GM18517 (cell line): Measurements from ENCODE around the gene GPC5.
"Not testable (repeated sequence)": the region's sequence is repeated elsewhere in the genome, so short reads cannot be mapped to it uniquely, and the experiment has no call there.

Experiments
- ATAC-seq: cut with Tn5 transposase; IDR thresholded peaks from one replicate; pipeline ENCODE4 v1.9.1; 2021; ENCODE audit warnings: mild to moderate bottlenecking, moderate library complexity; ENCODE audit not compliant: unreplicated experiment

GPC5 gene

DNA sequence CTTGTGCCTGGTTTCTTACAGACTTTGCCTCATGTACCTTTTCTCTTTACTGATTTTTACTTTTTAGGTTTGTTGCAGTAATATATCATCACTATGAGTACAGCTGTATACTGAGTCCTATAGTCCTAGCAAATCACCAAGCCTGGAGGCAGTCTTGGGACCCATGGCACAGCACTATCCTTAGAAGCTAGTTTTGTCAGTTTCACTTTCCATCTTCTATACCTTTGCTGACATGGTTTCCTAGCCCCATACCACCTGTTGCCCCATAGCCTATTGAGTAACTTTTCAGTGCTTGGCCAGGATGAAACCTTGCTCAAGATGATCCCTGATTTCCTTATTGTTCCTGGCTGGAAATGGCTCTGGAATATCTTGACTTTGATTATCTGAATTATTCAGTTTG lies 826.4 kb downstream of the GPC5 start:
- ATAC-seq = no peak

- no peak for ATAC-seq
Measured at GRCh38 chr13:92225861-92226260, 827.4 kb downstream of the GPC5 start.

DNA sequence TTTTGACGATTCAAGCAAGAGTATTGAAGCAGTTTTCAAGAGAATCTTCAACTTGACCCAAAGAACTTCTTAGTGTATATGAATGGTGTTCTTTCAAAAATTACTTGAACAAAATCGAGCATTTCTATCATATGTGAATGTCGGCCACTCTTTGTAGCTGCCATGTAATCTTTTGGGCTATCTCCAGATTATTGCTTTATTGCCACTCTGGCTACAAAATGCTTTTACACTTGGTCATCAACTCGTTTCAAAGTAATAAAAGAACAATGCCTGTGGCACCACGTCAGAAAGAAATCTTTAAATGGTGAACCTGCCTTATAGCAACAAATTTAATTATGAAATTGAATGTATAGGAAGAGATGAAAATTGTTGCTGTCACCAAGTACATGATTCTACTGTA lies 834.5 kb downstream of the GPC5 start:
- ATAC-seq = no peak

GRCh38 chr13:92251671-92252210 lies 853.3 kb downstream of the GPC5 start:
- no peak for ATAC-seq

- ATAC-seq = no peak
Measured at GRCh38 chr13:92255526-92255925, 857.1 kb downstream of the GPC5 start.

- ATAC-seq = no peak
Measured at GRCh38 chr13:92256211-92256610, 857.8 kb downstream of the GPC5 start.

- no peak for ATAC-seq
Measured at GRCh38 chr13:92259046-92259445, 860.6 kb downstream of the GPC5 start.

- ATAC-seq = no peak
Measured at GRCh38 chr13:92259523-92259922, 861.1 kb downstream of the GPC5 start.

- no peak for ATAC-seq
Measured at GRCh38 chr13:92260363-92260762, 861.9 kb downstream of the GPC5 start.

DNA sequence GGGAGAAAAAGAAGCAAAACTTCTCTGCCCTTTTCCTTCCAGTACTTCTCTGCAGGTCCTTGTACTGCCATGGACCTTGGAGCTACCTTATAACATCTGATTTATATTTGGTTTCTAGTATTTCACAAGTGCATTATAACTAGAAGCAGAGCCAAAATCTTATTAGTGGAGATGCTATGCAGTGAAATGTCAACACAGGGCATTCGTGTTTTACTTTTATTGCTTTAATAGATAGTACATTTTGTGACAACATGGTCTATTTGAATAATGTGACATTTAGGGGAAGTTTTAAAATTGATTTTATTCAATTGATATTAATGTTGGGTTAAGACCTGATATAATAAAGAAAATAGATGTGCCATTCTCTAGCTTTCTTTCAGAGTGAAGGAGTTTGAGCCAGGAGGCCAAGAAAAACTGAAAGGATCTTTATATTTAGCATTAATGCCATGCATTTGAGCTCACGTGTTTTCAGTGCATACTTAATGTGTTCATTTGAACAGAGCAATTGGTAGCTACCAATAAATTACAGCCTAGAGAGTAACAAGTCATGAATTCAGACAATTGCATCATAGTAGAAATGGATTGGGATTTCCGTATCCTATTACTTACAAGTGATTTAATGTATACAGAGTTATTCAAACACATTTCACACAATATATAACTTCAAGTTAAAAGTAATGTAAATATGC lies 863.8 kb downstream of the GPC5 start:
- ATAC-seq = no peak

GRCh38 chr13:92265408-92265807 lies 867.0 kb downstream of the GPC5 start:
- ATAC-seq = no peak

DNA sequence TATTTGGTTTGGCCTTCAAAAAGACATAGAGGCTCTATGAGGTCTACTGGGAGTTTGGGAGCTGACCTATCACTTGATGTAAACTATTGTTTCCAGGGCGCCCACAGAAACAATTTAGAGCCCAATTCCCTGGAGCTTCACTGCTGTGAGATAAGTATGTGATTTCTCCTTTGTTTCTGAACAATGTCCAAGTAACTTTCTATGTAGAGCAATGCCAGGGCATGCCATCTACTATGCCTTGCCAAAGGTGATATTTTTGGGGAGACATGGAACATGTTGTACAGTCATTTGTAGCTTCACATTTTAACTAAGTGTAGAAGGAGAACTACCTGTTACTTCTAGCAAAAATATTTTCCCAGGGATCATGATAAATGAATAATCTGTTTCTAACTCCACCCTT lies 872.6 kb downstream of the GPC5 start:
- ATAC-seq = no peak

GRCh38 chr13:92272177-92272576 lies 873.8 kb downstream of the GPC5 start:
- no peak for ATAC-seq

DNA sequence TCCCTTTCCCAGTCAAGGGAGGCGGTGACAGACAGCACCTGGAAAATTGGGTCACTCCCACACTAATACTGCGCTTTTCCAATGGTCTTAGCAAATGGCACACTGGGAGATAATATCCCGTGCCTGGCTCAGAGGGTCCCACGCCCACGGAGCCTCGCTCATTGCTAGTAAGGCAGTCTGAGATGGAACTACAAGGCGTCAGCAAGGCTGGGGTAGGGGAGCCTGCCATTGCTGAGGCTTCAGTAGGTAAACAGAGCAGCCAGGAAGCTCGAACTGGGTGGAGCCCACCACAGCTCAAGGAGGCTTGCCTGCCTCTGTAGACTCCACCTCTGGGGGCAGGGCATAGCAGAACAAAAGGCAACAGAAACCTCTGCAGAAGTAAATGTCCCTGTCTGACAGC lies 882.6 kb downstream of the GPC5 start:
- ATAC-seq = not testable (repeated sequence)

- not testable (repeated sequence) for ATAC-seq
Measured at GRCh38 chr13:92290718-92291307, 892.4 kb downstream of the GPC5 start.

GRCh38 chr13:92294533-92294932 lies 896.1 kb downstream of the GPC5 start:
- not testable (repeated sequence) for ATAC-seq

- not testable (repeated sequence) for ATAC-seq
Measured at GRCh38 chr13:92296154-92296671, 897.8 kb downstream of the GPC5 start.

DNA sequence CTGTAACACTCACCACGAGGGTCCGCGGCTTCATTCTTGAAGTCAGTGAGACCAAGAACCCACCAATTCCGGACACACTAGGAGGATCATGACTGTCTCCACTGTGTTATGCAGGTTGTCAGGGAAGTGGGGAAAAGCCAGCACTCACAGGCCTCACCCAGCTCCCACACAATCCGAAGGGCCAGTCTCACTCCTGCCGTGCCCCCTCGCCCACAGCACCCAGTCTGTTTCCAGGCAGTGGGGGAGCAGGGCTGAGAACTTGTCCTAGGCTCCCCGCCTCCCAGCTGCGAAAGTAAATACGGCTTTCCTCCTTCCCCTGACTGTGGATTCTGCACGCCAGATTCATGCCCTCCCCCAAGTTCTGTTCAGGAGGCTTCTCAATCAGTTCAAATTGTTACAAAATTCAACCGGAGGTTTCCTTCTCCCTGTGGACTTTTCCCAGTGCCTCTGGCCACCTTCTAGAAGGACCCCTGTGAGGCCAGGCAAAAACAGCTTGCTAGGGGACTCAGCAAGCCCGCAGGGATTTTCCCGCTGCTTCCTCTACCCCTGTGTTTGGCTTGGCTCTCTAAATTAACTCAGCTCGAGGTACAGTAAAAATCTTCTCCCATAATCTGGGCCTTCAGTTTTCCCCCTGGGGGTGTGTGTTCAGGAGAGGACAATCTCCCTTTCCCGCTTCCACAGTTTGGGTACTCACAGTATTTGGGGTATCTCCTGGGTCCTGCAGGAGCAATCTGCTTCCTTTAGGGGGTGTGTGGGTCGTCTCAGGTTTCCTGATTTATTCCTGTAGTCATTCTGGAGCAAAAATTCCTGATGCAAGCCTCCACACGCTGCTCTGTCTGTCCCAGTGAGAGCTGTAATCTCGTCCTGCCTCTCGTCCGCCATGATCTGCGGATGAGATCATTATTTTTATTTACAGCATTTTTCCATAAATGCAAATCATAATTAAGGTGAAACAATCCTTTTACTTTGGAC lies 899.8 kb downstream of the GPC5 start:
- ATAC-seq = no peak

- no peak for ATAC-seq
Measured at GRCh38 chr13:92300651-92301050, 902.2 kb downstream of the GPC5 start.

- no peak for ATAC-seq
Measured at GRCh38 chr13:92303428-92303827, 905.0 kb downstream of the GPC5 start.

DNA sequence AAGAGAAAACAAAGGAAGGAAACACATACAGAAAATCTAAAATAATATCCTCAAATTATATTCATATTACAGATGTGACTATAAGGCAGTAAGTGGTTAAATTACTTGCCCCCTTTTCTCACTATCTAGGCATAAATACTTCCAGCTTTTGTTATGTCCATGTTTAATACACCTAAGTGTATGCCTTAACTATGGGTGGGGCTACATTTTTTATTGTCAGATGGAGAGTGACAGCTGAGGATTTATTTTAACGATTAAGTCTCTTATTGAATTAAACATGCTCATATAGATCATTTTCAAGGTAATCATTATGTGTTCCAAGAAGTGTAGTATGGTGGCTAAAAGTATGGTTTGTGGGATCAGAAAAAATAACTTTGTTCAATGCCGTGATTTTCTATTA lies 909.3 kb downstream of the GPC5 start:
- no peak for ATAC-seq
